ENCODE data around the gene PPM1H. TPM values are rescaled to one million over a fixed set of nuclear protein-coding genes. Genes with fewer than 3 reads are reported as not detected.

The PPM1H gene
- total and polyA plus RNA-seq, 2 donors (not counting 1 experiment from before 2014, with no cell fraction given) = 0.01 TPM; not detected in 1

GRCh38 chr12:62646566-62646965, 288.4 kb downstream of the PPM1H start:
- H3K4me3 Mint-ChIP-seq = no peak overlapping the region
- no peaks in the 10 kb centered on the region for H3K9me3 Mint-ChIP-seq (ENCODE audit: insufficient read depth)
- H3K4me2 ChIP-seq (replicated peaks; ENCODE audit: low read depth, low read length, poor library complexity, severe bottlenecking) = no peak overlapping the region
- no peak overlapping the region for H3K27ac ChIP-seq (ENCODE audit: low read length in 2 of 2)
- no peak overlapping the region for H2AFZ ChIP-seq (ENCODE audit: insufficient read depth, low read depth, low read length, poor library complexity, severe bottlenecking)
- ATAC-seq (ENCODE audit: low read depth) (no peak), DNase-seq (no peak)
- H3K79me2 ChIP-seq (ENCODE audit: control insufficient read depth, insufficient read depth, low read length) = no peaks in the 10 kb centered on the region
- H3K4me1 ChIP-seq (ENCODE audit: control insufficient read depth in 2 of 2, insufficient read depth in 2 of 2, low read length in 2 of 2) = no peaks in the 10 kb centered on the region
- H3K27me3 ChIP-seq (replicated peaks in 1 of 4; ENCODE audit: control extremely low read depth in 1 of 4, control insufficient read depth in 3 of 4, insufficient read depth in 4 of 4, low read length in 3 of 4) = no peaks in the 10 kb centered on the region
- H3K36me3 ChIP-seq (replicated peaks in 1 of 2; ENCODE audit: control extremely low read depth in 1 of 2, control insufficient read depth in 1 of 2, extremely low read depth in 1 of 2, insufficient read depth in 2 of 2, low read length in 1 of 2) = no peaks in the 10 kb centered on the region
- H4K20me1 ChIP-seq (ENCODE audit: control insufficient read depth, insufficient read depth, low read length, poor library complexity, severe bottlenecking) = no peaks in the 10 kb centered on the region
- peaks cover under 1% of the 10 kb centered on the region for H3K27me3 Mint-ChIP-seq
- no peak overlapping the region for H3K4me3 ChIP-seq (ENCODE audit: control extremely low read depth in 1 of 5, extremely low read depth in 1 of 5, insufficient read depth in 1 of 5, low read depth in 2 of 5, low read length in 4 of 5)
- ChIA-PET CTCF (no interaction called here), POLR2A (no interaction called here)
- intact Hi-C loops (cut with micrococcal nuclease) = no loop called here
- WGBS (ENCODE audit: insufficient coverage) = 92% methylated on average over 5 of the region's 8 CpGs
- no peak overlapping the region for H3K27ac Mint-ChIP-seq
- H3K4me1 Mint-ChIP-seq = peaks cover under 1% of the 10 kb centered on the region
- H3K9me3 ChIP-seq (ENCODE audit: control extremely low read depth in 1 of 3, control insufficient read depth in 2 of 3, insufficient read depth in 1 of 3, low read length in 2 of 3) = no peaks in the 10 kb centered on the region
- H3K9ac ChIP-seq (ENCODE audit: low read length) = no peak overlapping the region
- TF ChIP-seq CTCF (IDR thresholded peaks at IDR 0.05) = no peak
- no peak for TF ChIP-seq EZH2 (IDR thresholded peaks at IDR 0.05; ENCODE audit: borderline replicate concordance, insufficient read depth, low read depth, low read length, poor library complexity, severe bottlenecking)

GRCh38 chr12:62643486-62643885, 291.5 kb downstream of the PPM1H start:
- peaks cover 5% of the 10 kb centered on the region for H3K4me1 Mint-ChIP-seq
- H3K9me3 Mint-ChIP-seq (ENCODE audit: insufficient read depth) = no peaks in the 10 kb centered on the region
- Histone ChIP-seq H3K9ac (ENCODE audit: low read length) (no peak overlapping the region), H3K4me3 (ENCODE audit: control extremely low read depth in 1 of 5, extremely low read depth in 1 of 5, insufficient read depth in 1 of 5, low read depth in 2 of 5, low read length in 4 of 5) (no peak overlapping the region), H3K9me3 (ENCODE audit: control extremely low read depth in 1 of 3, control insufficient read depth in 2 of 3, insufficient read depth in 1 of 3, low read length in 2 of 3) (no peaks in the 10 kb centered on the region), H2AFZ (ENCODE audit: insufficient read depth, low read depth, low read length, poor library complexity, severe bottlenecking) (no peak overlapping the region), H3K79me2 (ENCODE audit: control insufficient read depth, insufficient read depth, low read length) (no peaks in the 10 kb centered on the region), H3K27me3 (replicated peaks in 1 of 4; ENCODE audit: control extremely low read depth in 1 of 4, control insufficient read depth in 3 of 4, insufficient read depth in 4 of 4, low read length in 3 of 4) (no peaks in the 10 kb centered on the region), H3K36me3 (replicated peaks in 1 of 2; ENCODE audit: control extremely low read depth in 1 of 2, control insufficient read depth in 1 of 2, extremely low read depth in 1 of 2, insufficient read depth in 2 of 2, low read length in 1 of 2) (no peaks in the 10 kb centered on the region), H3K4me1 (ENCODE audit: control insufficient read depth in 2 of 2, insufficient read depth in 2 of 2, low read length in 2 of 2) (no peaks in the 10 kb centered on the region), H4K20me1 (ENCODE audit: control insufficient read depth, insufficient read depth, low read length, poor library complexity, severe bottlenecking) (no peaks in the 10 kb centered on the region), H3K4me2 (replicated peaks; ENCODE audit: low read depth, low read length, poor library complexity, severe bottlenecking) (no peak overlapping the region), H3K27ac (ENCODE audit: low read length in 2 of 2) (no peak overlapping the region)
- ChIA-PET POLR2A (no interaction called here), CTCF (interaction anchor here (0.8 kb wide), 1 partner anchor 34 kb away, joined by 3 read pairs; no protein-coding TSS in a partner anchor)
- TF ChIP-seq EZH2 (IDR thresholded peaks at IDR 0.05; ENCODE audit: borderline replicate concordance, insufficient read depth, low read depth, low read length, poor library complexity, severe bottlenecking) (no peak), CTCF (IDR thresholded peaks at IDR 0.05) (no peak)
- DNase-seq (no peak), ATAC-seq (ENCODE audit: low read depth) (no peak)
- WGBS (ENCODE audit: insufficient coverage) = no CpG with 5 or more reads among the region's 2 CpGs
- no peak overlapping the region for H3K4me3 Mint-ChIP-seq
- peaks cover 13% of the 10 kb centered on the region for H3K27me3 Mint-ChIP-seq
- intact Hi-C loops (cut with micrococcal nuclease) = no loop called here
- H3K27ac Mint-ChIP-seq = no peak overlapping the region

Measured in B cell (primary cell).